Endometrial microvascular endothelial cells (primary cell): ENCODE measurements around the gene KDM2A. TPM values are rescaled to one million over a fixed set of nuclear protein-coding genes. Genes with fewer than 3 reads are reported as not detected.

ENCODE experiments used
- in situ Hi-C: cut with HindIII; loops from 2 replicates; pipeline ENCODE4 v1.10.0; 2017; ENCODE audit warnings: low sequenced_read_pairs, low pct_unique_long_range_greater_than_20kb; ENCODE audit errors: inconsistent ontology term
- total RNA-seq: library from RNA; depleted of rRNA; stranded (reverse); fragments of >200 nt; gene quantifications from one replicate; pipeline ENCODE4 v1.2.3, GENCODE V29; 2015; ENCODE audit errors: inconsistent ontology term

The KDM2A gene
- 39.8 TPM for total RNA-seq

- in situ Hi-C loops = no loop called here
Observed at GRCh38 chr11:67118801-67119584, at the start of gene KDM2A. TSS of gene KDM2A (plus strand) at chr11:67119263. CDS start at chr11:67121317, 2,054 bp downstream.

GRCh38 chr11:67071420-67072284, 47.4 kb upstream of the KDM2A start:
- in situ Hi-C loops = no loop called here

- in situ Hi-C loops = no loop called here
Observed at GRCh38 chr11:67072295-67072694, 46.8 kb upstream of the KDM2A start.

GRCh38 chr11:67073908-67074307, 45.2 kb upstream of the KDM2A start:
- in situ Hi-C loops = no loop called here

GRCh38 chr11:67076202-67076601, 42.9 kb upstream of the KDM2A start:
- in situ Hi-C loops = no loop called here

- in situ Hi-C loops = no loop called here
Observed at GRCh38 chr11:67079065-67079705, 39.9 kb upstream of the KDM2A start.

- in situ Hi-C loops = no loop called here
Observed at GRCh38 chr11:67082071-67082791, 36.8 kb upstream of the KDM2A start.

- in situ Hi-C loops = no loop called here
Observed at GRCh38 chr11:67083786-67084366, 35.2 kb upstream of the KDM2A start.

- in situ Hi-C loops = no loop called here
Observed at GRCh38 chr11:67085617-67086016, 33.4 kb upstream of the KDM2A start.

GRCh38 chr11:67090717-67091116, 28.3 kb upstream of the KDM2A start:
- in situ Hi-C loops = no loop called here

GRCh38 chr11:67095214-67095507, 23.9 kb upstream of the KDM2A start:
- in situ Hi-C loops = no loop called here

- in situ Hi-C loops = no loop called here
Observed at GRCh38 chr11:67098799-67099429, 20.1 kb upstream of the KDM2A start.

GRCh38 chr11:67099831-67100324, 19.2 kb upstream of the KDM2A start:
- in situ Hi-C loops = no loop called here

- in situ Hi-C loops = no loop called here
Observed at GRCh38 chr11:67102664-67103063, 16.4 kb upstream of the KDM2A start.

- in situ Hi-C loops = no loop called here
Observed at GRCh38 chr11:67105964-67106363, 13.1 kb upstream of the KDM2A start.

- in situ Hi-C loops = no loop called here
Observed at GRCh38 chr11:67111261-67111660, 7.8 kb upstream of the KDM2A start.

- in situ Hi-C loops = no loop called here
Observed at GRCh38 chr11:67113231-67113721, 5.8 kb upstream of the KDM2A start.

GRCh38 chr11:67114275-67114896, 4.7 kb upstream of the KDM2A start:
- in situ Hi-C loops = no loop called here
